IMR-90 (cell line): ENCODE measurements around the gene SP7.
A peak's percentile ranks its signal among the peaks of the same experiment; 100 is the strongest.

Source experiments
- BHLHE40 ChIP-seq: fragments of 150-350 bp; IDR thresholded peaks from 2 replicates; pipeline ENCODE4 v1.6.1; 2016; ENCODE audit warnings: mild to moderate bottlenecking, low read depth, low read length
- CEBPB ChIP-seq: IDR thresholded peaks from 2 replicates; pipeline ENCODE4 v1.6.1; 2012; ENCODE audit warnings: low read depth, low read length, improper control_type of control experiment
- CHD1 ChIP-seq: IDR thresholded peaks from 2 replicates; pipeline ENCODE4 v1.6.1; 2012; ENCODE audit warnings: low read depth, low read length, improper control_type of control experiment
- FOS ChIP-seq: fragments of 150-350 bp; IDR thresholded peaks from 2 replicates; pipeline ENCODE4 v1.6.1; 2016; ENCODE audit warnings: low read depth, low read length
- MAFK ChIP-seq: IDR thresholded peaks from 2 replicates; pipeline ENCODE4 v1.6.1; 2012; ENCODE audit warnings: low read depth, low read length, improper control_type of control experiment
- MXI1 ChIP-seq: IDR thresholded peaks from 2 replicates; pipeline ENCODE4 v1.6.1; 2012; ENCODE audit warnings: low read depth, mild to moderate bottlenecking, low read length, moderate library complexity, borderline replicate concordance
- NFE2L2 ChIP-seq: fragments of 150-350 bp; IDR thresholded peaks from 2 replicates; pipeline ENCODE4 v1.6.1; 2016; ENCODE audit warnings: low read depth, mild to moderate bottlenecking, low read length
- POLR2A ChIP-seq: IDR thresholded peaks from 2 replicates; pipeline ENCODE4 v1.6.1; 2012; ENCODE audit warnings: mild to moderate bottlenecking, low read depth, low read length
- RAD21 ChIP-seq: IDR thresholded peaks from 2 replicates; pipeline ENCODE4 v1.6.1; 2012; ENCODE audit warnings: low read length, improper control_type of control experiment
- RFX5 ChIP-seq: IDR thresholded peaks from 2 replicates; pipeline ENCODE4 v1.8.0; 2012; ENCODE audit warnings: low read depth, mild to moderate bottlenecking, low read length, moderate library complexity
- SMC3 ChIP-seq: fragments of 150-350 bp; IDR thresholded peaks from 2 replicates; pipeline ENCODE4 v1.6.1; 2016; ENCODE audit warnings: low read depth, mild to moderate bottlenecking, antibody characterized with exemption, low read length, moderate library complexity
- TF ChIP-seq, protein P1 (sequence below): conservative IDR thresholded peaks from 2 replicates; pipeline ENCODE4 v1.5.1; 2012; ENCODE audit warnings: mild to moderate bottlenecking, low read depth, low read length, improper control_type of control experiment
- TF ChIP-seq, protein P2 (sequence below): fragments of 150-350 bp; IDR thresholded peaks from 2 replicates; pipeline ENCODE4 v1.6.1; 2016; ENCODE audit warnings: low read depth, mild to moderate bottlenecking, low read length, moderate library complexity, borderline replicate concordance

DNA sequence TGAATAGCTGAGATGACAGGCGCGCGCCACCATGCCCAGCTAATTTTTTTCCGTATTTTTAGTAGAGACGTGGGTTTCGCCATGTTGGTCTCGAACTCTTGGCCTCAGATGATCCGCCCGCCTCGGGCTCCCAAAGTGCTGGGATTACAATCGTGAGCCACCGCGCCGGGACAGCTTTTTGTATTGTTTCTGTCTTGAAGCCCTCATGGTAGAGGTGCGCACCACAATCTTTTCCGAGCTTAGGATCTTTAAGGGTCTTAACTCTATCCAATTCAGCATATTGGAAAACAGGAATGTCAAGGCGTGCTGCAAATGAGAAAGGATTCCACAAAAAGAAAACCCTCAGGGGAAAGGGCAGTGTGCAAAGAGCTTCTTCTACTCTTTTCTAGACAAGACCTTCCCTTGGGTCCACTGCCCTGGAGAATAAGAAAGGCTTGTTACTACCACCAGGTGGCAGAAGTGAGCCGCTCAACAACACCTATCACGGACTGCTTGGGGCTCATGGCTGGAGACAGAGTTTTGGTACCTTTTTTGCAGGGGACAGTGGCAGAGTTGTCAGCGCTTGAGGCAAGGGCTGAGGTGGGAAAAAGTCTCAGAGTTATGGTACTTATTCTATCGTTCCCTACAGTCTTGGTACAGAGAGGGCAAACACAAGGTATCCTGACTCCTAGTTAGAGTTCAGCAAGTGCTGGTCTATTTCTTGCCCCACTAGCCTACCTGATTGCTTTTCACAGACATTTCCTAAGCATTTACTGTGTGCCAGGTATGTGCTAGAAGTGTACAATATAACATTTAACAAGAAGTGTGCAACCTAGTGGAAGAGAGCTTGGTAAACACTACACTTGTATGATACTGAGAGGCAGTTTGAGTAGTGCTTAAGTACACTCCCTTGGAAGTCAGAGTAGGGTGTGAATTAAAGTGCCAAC is 16.4 kb upstream of the SP7 start:
- TF ChIP-seq POLR2A (no peak), FOS (no peak), RFX5 (no peak), MAFK (no peak), CHD1 (no peak), NFE2L2 (no peak), BHLHE40 (no peak), CEBPB (no peak), RAD21 (peak; percentile 94), SMC3 (peak; percentile 97), MXI1 (no peak)
- TF ChIP-seq, protein P1, sequence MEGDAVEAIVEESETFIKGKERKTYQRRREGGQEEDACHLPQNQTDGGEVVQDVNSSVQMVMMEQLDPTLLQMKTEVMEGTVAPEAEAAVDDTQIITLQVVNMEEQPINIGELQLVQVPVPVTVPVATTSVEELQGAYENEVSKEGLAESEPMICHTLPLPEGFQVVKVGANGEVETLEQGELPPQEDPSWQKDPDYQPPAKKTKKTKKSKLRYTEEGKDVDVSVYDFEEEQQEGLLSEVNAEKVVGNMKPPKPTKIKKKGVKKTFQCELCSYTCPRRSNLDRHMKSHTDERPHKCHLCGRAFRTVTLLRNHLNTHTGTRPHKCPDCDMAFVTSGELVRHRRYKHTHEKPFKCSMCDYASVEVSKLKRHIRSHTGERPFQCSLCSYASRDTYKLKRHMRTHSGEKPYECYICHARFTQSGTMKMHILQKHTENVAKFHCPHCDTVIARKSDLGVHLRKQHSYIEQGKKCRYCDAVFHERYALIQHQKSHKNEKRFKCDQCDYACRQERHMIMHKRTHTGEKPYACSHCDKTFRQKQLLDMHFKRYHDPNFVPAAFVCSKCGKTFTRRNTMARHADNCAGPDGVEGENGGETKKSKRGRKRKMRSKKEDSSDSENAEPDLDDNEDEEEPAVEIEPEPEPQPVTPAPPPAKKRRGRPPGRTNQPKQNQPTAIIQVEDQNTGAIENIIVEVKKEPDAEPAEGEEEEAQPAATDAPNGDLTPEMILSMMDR, result peak; percentile 96
- TF ChIP-seq, protein P2, sequence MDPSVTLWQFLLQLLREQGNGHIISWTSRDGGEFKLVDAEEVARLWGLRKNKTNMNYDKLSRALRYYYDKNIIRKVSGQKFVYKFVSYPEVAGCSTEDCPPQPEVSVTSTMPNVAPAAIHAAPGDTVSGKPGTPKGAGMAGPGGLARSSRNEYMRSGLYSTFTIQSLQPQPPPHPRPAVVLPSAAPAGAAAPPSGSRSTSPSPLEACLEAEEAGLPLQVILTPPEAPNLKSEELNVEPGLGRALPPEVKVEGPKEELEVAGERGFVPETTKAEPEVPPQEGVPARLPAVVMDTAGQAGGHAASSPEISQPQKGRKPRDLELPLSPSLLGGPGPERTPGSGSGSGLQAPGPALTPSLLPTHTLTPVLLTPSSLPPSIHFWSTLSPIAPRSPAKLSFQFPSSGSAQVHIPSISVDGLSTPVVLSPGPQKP, result no peak
